MM.1S (cell line): Measurements from ENCODE around the gene STAMBPL1.

ENCODE experiments used
- DNase-seq: peaks from one replicate; pipeline ENCODE4 v3.0.0-alpha.2; 2015
- H2AFZ ChIP-seq: fragments of 300-600 bp; sonication (generic); 2 replicates; pipeline ENCODE4 v1.6.0; 2016; ENCODE audit warnings: antibody characterized with exemption, low read length
- H3F3A ChIP-seq: fragments of 300-600 bp; sonication (generic); 2 replicates; pipeline ENCODE4 v1.6.1; 2016; ENCODE audit warnings: mild to moderate bottlenecking, antibody characterized with exemption, low read length, moderate library complexity, mixed read lengths; ENCODE audit not compliant: insufficient read depth
- H3K27ac ChIP-seq: fragments of 300-600 bp; sonication (generic); 2 replicates; pipeline ENCODE4 v1.5.1; 2016; ENCODE audit warnings: mild to moderate bottlenecking, low read length
- H3K27me3 ChIP-seq: fragments of 300-600 bp; sonication (generic); replicated peaks from 2 replicates; pipeline ENCODE4 v1.6.0; 2016; ENCODE audit warnings: low read length; ENCODE audit not compliant: insufficient read depth
- H3K36me3 ChIP-seq: fragments of 300-600 bp; sonication (generic); replicated peaks from 2 replicates; pipeline ENCODE4 v1.6.1; 2016; ENCODE audit warnings: mild to moderate bottlenecking, low read length, mixed read lengths; ENCODE audit not compliant: insufficient read depth
- H3K4me1 ChIP-seq: fragments of 300-600 bp; sonication (generic); 2 replicates; pipeline ENCODE4 v1.6.1; 2016; ENCODE audit warnings: low read length, mixed read lengths
- H3K4me2 ChIP-seq: fragments of 300-600 bp; sonication (generic); 2 replicates; pipeline ENCODE4 v1.6.0; 2016; ENCODE audit warnings: low read depth, low read length
- H3K4me3 ChIP-seq: fragments of 300-600 bp; sonication (generic); 2 replicates; pipeline ENCODE4 v1.5.1; 2016; ENCODE audit warnings: low read length, mixed read lengths
- H3K79me2 ChIP-seq: fragments of 300-600 bp; sonication (generic); 2 replicates; pipeline ENCODE4 v1.6.1; 2016; ENCODE audit warnings: mixed run types, low read length, mixed read lengths
- H3K9ac ChIP-seq: fragments of 300-600 bp; sonication (generic); 2 replicates; pipeline ENCODE4 v1.6.1; 2016; ENCODE audit warnings: low read length, mixed read lengths
- H3K9me2 ChIP-seq: fragments of 300-600 bp; sonication (generic); replicated peaks from 2 replicates; pipeline ENCODE4 v1.6.1; 2016; ENCODE audit warnings: mild to moderate bottlenecking, low read length, mixed read lengths; ENCODE audit not compliant: insufficient read depth
- H3K9me3 ChIP-seq: fragments of 300-600 bp; sonication (generic); replicated peaks from 2 replicates; pipeline ENCODE4 v1.6.1; 2016; ENCODE audit warnings: mild to moderate bottlenecking, low read length, mixed read lengths; ENCODE audit not compliant: insufficient read depth
- H4K20me1 ChIP-seq: fragments of 300-600 bp; sonication (generic); 2 replicates; pipeline ENCODE4 v1.6.1; 2016; ENCODE audit warnings: mild to moderate bottlenecking, low read length, moderate library complexity, mixed read lengths; ENCODE audit not compliant: insufficient read depth
- CTCF ChIP-seq: fragments of 300-600 bp; sonication (generic); IDR thresholded peaks from 2 replicates; pipeline ENCODE4 v1.5.1; 2016; ENCODE audit warnings: antibody characterized with exemption, low read length, mixed read lengths
- EZH2 ChIP-seq: fragments of 300-600 bp; sonication (generic); optimal IDR thresholded peaks from 2 replicates; pipeline ENCODE3; 2017; ENCODE audit warnings: low read depth, mild to moderate bottlenecking, antibody characterized with exemption, low read length, mixed read lengths
- EZH2phosphoT487 ChIP-seq: fragments of 300-600 bp; sonication (generic); IDR thresholded peaks from 2 replicates; pipeline ENCODE4 v1.6.1; 2018; ENCODE audit warnings: antibody characterized with exemption, low read length

STAMBPL1 gene

GRCh38 chr10:88853155-88853881 lies 26.7 kb upstream of the STAMBPL1 start:
- H3K9me3 ChIP-seq, result no peaks in the 10 kb centered on the region
- no peaks in the 10 kb centered on the region for H4K20me1 ChIP-seq
- no peak for TF ChIP-seq EZH2phosphoT487
- TF ChIP-seq CTCF, result no peak
- no peak for TF ChIP-seq EZH2
- H3K9ac ChIP-seq, result no peak overlapping the region
- no peaks in the 10 kb centered on the region for H3F3A ChIP-seq
- DNase-seq, result no peak
- H3K27me3 ChIP-seq, result no peaks in the 10 kb centered on the region
- no peaks in the 10 kb centered on the region for H3K4me1 ChIP-seq
- H3K36me3 ChIP-seq, result no peaks in the 10 kb centered on the region
- H3K79me2 ChIP-seq, result no peaks in the 10 kb centered on the region
- no peak overlapping the region for H3K4me3 ChIP-seq
- H3K4me2 ChIP-seq, result no peak overlapping the region
- no peaks in the 10 kb centered on the region for H3K9me2 ChIP-seq
- H2AFZ ChIP-seq, result no peak overlapping the region
- H3K27ac ChIP-seq, result no peak overlapping the region

- no peak overlapping the region for H3K4me3 ChIP-seq
- no peak overlapping the region for H3K9ac ChIP-seq
- H3K27me3 ChIP-seq, result no peaks in the 10 kb centered on the region
- no peak for DNase-seq
- TF ChIP-seq EZH2phosphoT487 (no peak), EZH2 (no peak), CTCF (no peak)
- H3K79me2 ChIP-seq, result no peaks in the 10 kb centered on the region
- H3F3A ChIP-seq, result no peaks in the 10 kb centered on the region
- H2AFZ ChIP-seq, result no peak overlapping the region
- no peaks in the 10 kb centered on the region for H4K20me1 ChIP-seq
- H3K4me2 ChIP-seq, result no peak overlapping the region
- no peaks in the 10 kb centered on the region for H3K9me2 ChIP-seq
- no peaks in the 10 kb centered on the region for H3K4me1 ChIP-seq
- H3K9me3 ChIP-seq, result no peaks in the 10 kb centered on the region
- no peaks in the 10 kb centered on the region for H3K36me3 ChIP-seq
- no peak overlapping the region for H3K27ac ChIP-seq
These were observed 25.4 kb upstream of the STAMBPL1 start for GRCh38 chr10:88854684-88855083.

- H3K27ac ChIP-seq, result no peak overlapping the region
- no peak overlapping the region for H3K9ac ChIP-seq
- no peaks in the 10 kb centered on the region for H3K79me2 ChIP-seq
- H3F3A ChIP-seq, result no peaks in the 10 kb centered on the region
- no peak overlapping the region for H2AFZ ChIP-seq
- no peak overlapping the region for H3K4me3 ChIP-seq
- no peak for TF ChIP-seq EZH2phosphoT487
- no peak for TF ChIP-seq CTCF
- TF ChIP-seq EZH2, result no peak
- no peaks in the 10 kb centered on the region for H3K9me3 ChIP-seq
- H3K4me2 ChIP-seq, result no peak overlapping the region
- H3K27me3 ChIP-seq, result no peaks in the 10 kb centered on the region
- no peaks in the 10 kb centered on the region for H3K4me1 ChIP-seq
- H3K36me3 ChIP-seq, result no peaks in the 10 kb centered on the region
- no peaks in the 10 kb centered on the region for H3K9me2 ChIP-seq
- DNase-seq, result no peak
- H4K20me1 ChIP-seq, result no peaks in the 10 kb centered on the region
These were observed 22.2 kb upstream of the STAMBPL1 start for GRCh38 chr10:88857831-88858230.
